Thoracic aorta (tissue), 2 donors: ENCODE measurements around the gene LSM11. TPM values are rescaled to one million over a fixed set of nuclear protein-coding genes. Genes with fewer than 3 reads are reported as not detected.

Experiments used
- ATAC-seq: fragments of 150-250 bp; one replicate; pipeline ENCODE4 v1.8.0; 2017; ENCODE audit warnings: low read depth; ENCODE audit not compliant: insufficient number of reproducible peaks, low FRiP score
- DNase-seq: peaks from one replicate; pipeline ENCODE4 v3.0.0-alpha.2; 2020; ENCODE audit warnings: low spot score
- H3K27ac ChIP-seq, 2 donors: fragments of 200-600 bp; sonication (generic); 1 replicate in 1 of 2; 2 replicates in 1 of 2; pipeline ENCODE4 v1.5.1; 2016; ENCODE audit warnings: mild to moderate bottlenecking in 2 of 2, moderate library complexity in 2 of 2
- H3K27me3 ChIP-seq: fragments of 200-600 bp; sonication (generic); replicated peaks from 2 replicates; pipeline ENCODE4 v1.6.0; 2016; ENCODE audit warnings: mild to moderate bottlenecking; ENCODE audit not compliant: insufficient read depth
- H3K36me3 ChIP-seq: fragments of 200-600 bp; sonication (generic); one replicate; pipeline ENCODE4 v1.5.1; 2016
- H3K4me1 ChIP-seq, 2 donors: fragments of 200-600 bp; sonication (generic); 1 replicate in 1 of 2; 2 replicates in 1 of 2; pipeline versions ENCODE4 v1.5.1 to v1.6.0; 2016; ENCODE audit warnings: low read depth in 2 of 2, mild to moderate bottlenecking in 1 of 2; ENCODE audit not compliant: control insufficient read depth in 1 of 2
- H3K4me3 ChIP-seq: fragments of 200-600 bp; sonication (generic); 2 replicates; pipeline ENCODE4 v1.5.1; 2016; ENCODE audit warnings: mild to moderate bottlenecking
- H3K9me3 ChIP-seq: fragments of 200-600 bp; sonication (generic); 2 replicates; pipeline ENCODE4 v1.5.1; 2016
- CTCF ChIP-seq: fragments of 200-600 bp; sonication (generic); IDR thresholded peaks from one replicate; pipeline ENCODE4 v1.5.1; 2019; ENCODE audit warnings: antibody characterized with exemption
- total RNA-seq, 2 donors: library from RNA; depleted of rRNA; stranded (reverse); fragments of >200 nt; gene quantifications; one replicate each; pipeline versions ENCODE4 v1.1.0 to v1.2.3, GENCODE V29; 2016

Gene LSM11
- total RNA-seq, 2 donors from 2014 or later: 5.3 to 6.8 TPM

- Histone ChIP-seq H3K27me3 (no peaks in the 10 kb centered on the region), H3K27ac (no peak overlapping the region), H3K4me1 (peaks cover 4 to 16% of the 10 kb centered on the region in 2 donors), H3K4me3 (no peak overlapping the region), H3K36me3 (peaks cover 18% of the 10 kb centered on the region), H3K9me3 (no peaks in the 10 kb centered on the region)
- DNase-seq (no peak), ATAC-seq (no peak)
- no peak for TF ChIP-seq CTCF
These were observed 6.8 kb downstream of the LSM11 start for GRCh38 chr5:157750320-157750719.

- peaks cover 26% of the 10 kb centered on the region for H3K36me3 ChIP-seq
These were observed 12.6 kb downstream of the LSM11 start for GRCh38 chr5:157756122-157756521.

GRCh38 chr5:157758706-157759105 lies 15.2 kb downstream of the LSM11 start:
- no peak for DNase-seq
- TF ChIP-seq CTCF: no peak
- no peak for ATAC-seq
- H3K36me3 ChIP-seq: peaks cover 15% of the 10 kb centered on the region
- H3K27ac ChIP-seq: no peak overlapping the region
- no peaks in the 10 kb centered on the region for H3K27me3 ChIP-seq
- no peaks in the 10 kb centered on the region for H3K4me1 ChIP-seq
- H3K9me3 ChIP-seq: no peaks in the 10 kb centered on the region
- H3K4me3 ChIP-seq: no peak overlapping the region

More at GRCh38 chr5:157756122-157756521, 12.6 kb downstream of the LSM11 start:
- Histone ChIP-seq H3K27me3 (no peaks in the 10 kb centered on the region), H3K4me1 (no peaks in the 10 kb centered on the region), H3K4me3 (no peak overlapping the region), H3K27ac (no peak overlapping the region), H3K9me3 (no peaks in the 10 kb centered on the region)
- TF ChIP-seq CTCF: no peak
- ATAC-seq (no peak), DNase-seq (no peak)

GRCh38 chr5:157761690-157762621 lies 18.4 kb downstream of the LSM11 start:
- Histone ChIP-seq H3K4me3 (no peak overlapping the region), H3K27ac (no peak overlapping the region), H3K27me3 (no peaks in the 10 kb centered on the region), H3K4me1 (no peaks in the 10 kb centered on the region), H3K9me3 (no peaks in the 10 kb centered on the region), H3K36me3 (no peaks in the 10 kb centered on the region)
- no peak for DNase-seq
- peak; percentile 77 for TF ChIP-seq CTCF
- ATAC-seq: peak; percentile 86

- Histone ChIP-seq H3K27me3 (no peaks in the 10 kb centered on the region), H3K27ac (no peak overlapping the region)
- no peak for ATAC-seq
These were observed 21.0 kb downstream of the LSM11 start for GRCh38 chr5:157764531-157764930.

More at GRCh38 chr5:157764531-157764930, 21.0 kb downstream of the LSM11 start:
- no peak for TF ChIP-seq CTCF
- Histone ChIP-seq H3K36me3 (no peaks in the 10 kb centered on the region), H3K9me3 (no peaks in the 10 kb centered on the region), H3K4me3 (no peak overlapping the region), H3K4me1 (peaks cover 0 to 5% of the 10 kb centered on the region in 2 donors)
- no peak for DNase-seq
